Epidermal melanocyte (primary cell): ENCODE results near the gene FGB.
A peak's percentile ranks its signal among the peaks of the same experiment; 100 is the strongest.

Experiments
- DNase-seq: peaks from one replicate; pipeline ENCODE4 v3.0.0; 2011; ENCODE audit warnings: low spot score; ENCODE audit not compliant: insufficient read length

The FGB gene

GRCh38 chr4:154618708-154619315 is 56.0 kb downstream of the FGB start:
- peak; percentile 43 for DNase-seq

GRCh38 chr4:154620111-154620510 is 57.3 kb downstream of the FGB start:
- no peak for DNase-seq
